GM19395 (cell line): ENCODE measurements around the gene DOK6.

Experiments
- ATAC-seq: cut with Tn5 transposase; IDR thresholded peaks from one replicate; pipeline ENCODE4 v1.9.1; 2021; ENCODE audit warnings: mild to moderate bottlenecking, moderate library complexity; ENCODE audit not compliant: unreplicated experiment

DOK6 gene

GRCh38 chr18:69730664-69731063 is 330.0 kb downstream of the DOK6 start:
- no peak for ATAC-seq

- no peak for ATAC-seq
Measured at GRCh38 chr18:69734536-69734935, 333.8 kb downstream of the DOK6 start.

GRCh38 chr18:69736730-69737129 is 336.0 kb downstream of the DOK6 start:
- no peak for ATAC-seq

DNA sequence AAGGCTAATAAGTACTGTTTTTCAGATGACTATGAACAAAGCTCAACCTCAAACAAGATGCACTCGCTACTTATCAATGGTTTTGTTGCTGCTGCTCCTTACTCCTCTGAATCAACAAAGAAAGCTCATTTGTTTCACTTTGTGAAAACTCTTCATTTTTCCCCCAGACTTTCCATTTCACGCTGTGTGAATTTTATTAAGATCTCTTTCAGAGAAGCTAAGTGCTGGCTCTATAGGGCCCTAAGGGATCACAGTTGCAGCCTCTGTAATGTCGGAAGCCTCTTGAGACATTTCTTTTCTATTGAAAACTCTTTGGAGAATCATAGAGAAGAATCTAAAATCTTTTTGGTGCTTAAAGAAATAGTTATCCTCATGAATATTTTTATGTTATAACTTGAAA is 337.2 kb downstream of the DOK6 start:
- no peak for ATAC-seq

DNA sequence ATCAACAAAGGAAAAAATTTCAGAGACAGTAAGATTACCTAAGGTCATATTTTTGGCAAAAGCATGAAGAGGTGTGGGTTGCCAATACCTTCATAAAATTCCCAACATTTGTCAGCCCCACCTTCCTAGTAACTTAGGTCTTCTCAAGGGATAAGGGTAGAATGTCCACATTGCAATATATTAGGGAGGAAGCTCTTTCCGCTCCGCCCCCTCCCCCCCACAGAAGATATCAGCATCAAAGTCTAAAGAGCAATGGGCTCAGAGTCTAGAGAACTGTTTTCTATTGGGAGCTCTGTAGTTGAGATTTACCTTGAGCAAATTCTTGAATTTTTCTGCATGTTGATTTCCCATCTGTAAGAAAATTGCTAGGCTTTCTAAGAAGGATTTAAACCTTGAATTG is 346.7 kb downstream of the DOK6 start:
- no peak for ATAC-seq

DNA sequence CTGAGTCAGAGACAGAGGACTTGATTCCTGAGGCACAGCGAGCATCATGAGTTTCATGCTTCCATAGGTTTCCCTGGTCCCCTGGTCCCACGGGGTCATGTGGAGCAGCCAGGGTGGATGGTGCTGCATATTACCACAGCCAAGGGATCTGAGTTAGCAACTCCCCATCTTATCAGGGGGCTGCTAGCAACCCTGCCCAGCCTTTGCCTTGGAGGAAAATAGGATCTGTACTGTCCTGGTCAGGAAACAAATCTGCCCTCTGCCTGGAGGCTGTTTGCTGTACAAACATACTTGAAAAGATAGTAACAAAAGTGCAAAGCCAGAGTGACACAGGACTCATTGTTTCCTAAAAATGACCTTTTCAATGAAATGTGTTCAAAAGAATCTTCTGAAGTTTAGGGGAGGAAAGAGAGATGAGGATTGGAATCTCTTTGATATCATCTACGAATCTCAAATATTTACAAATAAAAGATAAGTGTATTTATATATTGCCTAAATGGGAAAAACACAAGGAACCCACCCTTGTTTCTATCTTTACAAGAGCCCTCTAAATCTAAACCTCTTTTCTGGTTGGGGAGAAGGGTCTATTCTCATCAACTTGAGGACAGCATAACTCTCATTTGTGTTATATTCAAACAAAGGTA is 352.2 kb downstream of the DOK6 start:
- no peak for ATAC-seq

GRCh38 chr18:69754108-69754507 is 353.4 kb downstream of the DOK6 start:
- ATAC-seq = no peak

DNA sequence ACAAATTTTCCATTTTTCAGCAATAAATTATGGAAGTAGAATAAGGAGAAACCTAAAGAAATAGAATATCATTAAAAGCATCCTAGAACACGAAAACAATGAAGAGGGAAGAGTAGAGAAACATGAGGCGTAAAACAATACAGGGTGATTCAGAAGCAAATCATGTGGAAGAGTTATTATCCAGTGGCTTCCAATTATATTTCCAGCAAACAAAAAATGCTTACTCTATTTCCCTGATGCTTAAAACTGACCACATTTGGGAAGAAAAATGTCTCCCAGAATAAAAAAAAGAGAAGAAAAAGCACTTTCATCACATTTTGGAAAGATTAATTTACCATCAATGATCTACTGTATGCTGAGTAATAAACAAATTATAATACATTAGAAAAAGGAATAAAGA is 354.4 kb downstream of the DOK6 start:
- no peak for ATAC-seq

GRCh38 chr18:69755856-69756496 is 355.3 kb downstream of the DOK6 start:
- no peak for ATAC-seq

- no peak for ATAC-seq
Measured at GRCh38 chr18:69757733-69758132, 357.0 kb downstream of the DOK6 start.

- ATAC-seq = no peak
Measured at GRCh38 chr18:69758458-69758857, 357.8 kb downstream of the DOK6 start.

- no peak for ATAC-seq
Measured at GRCh38 chr18:69759046-69759445, 358.4 kb downstream of the DOK6 start.

DNA sequence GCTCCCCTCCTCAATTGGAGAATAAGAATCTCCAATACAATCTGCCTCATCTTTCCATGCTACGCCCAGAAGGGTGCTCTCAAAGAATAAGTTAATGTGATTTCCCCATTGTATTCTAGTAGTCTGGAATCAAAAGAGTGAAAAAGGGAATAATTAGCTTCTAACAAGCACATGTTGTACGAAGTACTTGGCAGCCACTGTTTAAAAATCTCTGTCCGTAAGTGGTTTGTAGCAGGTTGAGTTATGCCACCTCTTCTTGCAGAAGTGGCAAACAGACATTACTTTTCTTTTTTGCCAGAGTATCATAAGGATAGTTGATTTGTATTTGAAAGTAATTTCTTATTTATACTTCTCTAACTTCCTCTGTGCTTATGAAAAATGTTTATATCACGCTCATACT is 362.3 kb downstream of the DOK6 start:
- no peak for ATAC-seq

- no peak for ATAC-seq
Measured at GRCh38 chr18:69763821-69764220, 363.1 kb downstream of the DOK6 start.

GRCh38 chr18:69770238-69770637 is 369.6 kb downstream of the DOK6 start:
- ATAC-seq = no peak

DNA sequence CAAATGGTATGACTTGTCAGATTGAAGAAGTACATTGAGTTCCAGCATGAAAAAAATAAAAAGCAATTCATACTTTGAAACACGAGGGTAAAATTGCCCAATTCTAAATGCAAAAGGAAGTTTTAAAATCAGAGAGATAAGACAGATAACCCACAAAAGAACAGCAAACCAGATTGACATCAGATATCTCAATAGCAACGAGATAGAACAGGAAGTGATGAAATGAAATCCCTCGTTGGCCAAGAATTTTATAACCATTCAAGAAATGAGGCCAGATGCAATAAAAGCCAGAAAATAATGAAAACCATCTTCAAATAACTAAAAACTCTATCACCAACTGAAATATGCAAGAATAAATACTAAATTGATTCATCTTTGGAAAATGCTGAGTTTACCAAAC is 374.1 kb downstream of the DOK6 start:
- ATAC-seq = no peak

DNA sequence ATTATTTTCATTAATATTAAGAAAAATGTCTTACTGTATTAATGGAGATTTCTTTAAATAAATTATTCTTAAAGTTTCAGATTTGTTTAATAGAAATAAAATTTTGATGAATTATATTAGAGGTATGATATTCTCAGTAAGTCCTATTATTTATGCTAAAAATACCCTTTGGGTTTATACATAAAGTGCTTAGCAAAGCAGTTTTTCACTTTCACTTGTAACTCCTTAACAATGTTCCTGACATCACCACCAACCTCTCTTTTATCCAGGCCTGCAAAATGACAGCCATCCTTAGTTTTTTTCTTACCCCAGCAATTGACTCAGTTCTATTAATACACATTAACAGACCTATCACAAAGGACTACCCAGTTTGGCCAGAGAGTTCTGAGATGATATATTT is 376.6 kb downstream of the DOK6 start:
- no peak for ATAC-seq

GRCh38 chr18:69778680-69779079 is 378.0 kb downstream of the DOK6 start:
- no peak for ATAC-seq

DNA sequence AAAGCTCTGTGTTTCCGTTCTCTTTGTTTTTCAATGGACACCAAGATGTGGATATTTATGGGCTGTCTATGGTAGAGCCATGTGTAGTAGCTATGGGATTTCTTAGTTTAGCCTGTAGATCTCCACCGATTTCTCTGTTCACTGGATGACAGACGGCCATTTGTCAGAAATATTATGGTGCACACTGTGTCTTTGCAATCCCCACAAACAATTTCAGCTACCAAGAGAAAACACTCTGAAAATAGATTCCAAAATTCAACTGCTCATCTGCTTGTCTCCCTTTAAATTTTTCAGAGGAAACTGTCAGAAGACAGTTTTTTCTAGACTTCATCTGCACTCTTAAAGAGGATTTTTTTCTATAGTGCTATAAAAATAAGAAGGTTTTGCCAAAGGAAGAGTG is 380.2 kb downstream of the DOK6 start:
- no peak for ATAC-seq

- ATAC-seq = no peak
Measured at GRCh38 chr18:69784815-69785214, 384.1 kb downstream of the DOK6 start.

GRCh38 chr18:69785466-69785865 is 384.8 kb downstream of the DOK6 start:
- no peak for ATAC-seq

- ATAC-seq = no peak
Measured at GRCh38 chr18:69786427-69786826, 385.7 kb downstream of the DOK6 start.
